Endothelial cell of umbilical vein (primary cell): ENCODE measurements around the gene CLIP4. TPM values are rescaled to one million over a fixed set of nuclear protein-coding genes. Genes with fewer than 3 reads are reported as not detected.

Experiments used
- BruUV-seq: library from RNA; stranded (reverse); fragments of 400-500 nt; replicated peaks from 2 replicates; lab custom pipeline; 2021; lab: Mats Ljungman, UMichigan
- CTCF ChIA-PET: fragments of 300-600, 350-600 bp; sonication (Branson Sonifier 250); formaldehyde crosslinking; loops from one replicate; lab custom pipeline; 2021; ENCODE audit warnings: antibody characterized with exemption, inconsistent platforms; lab: Charles Lee
- POLR2A ChIA-PET: fragments of 300-600, 350-600 bp; sonication (Branson Sonifier 250); formaldehyde crosslinking; loops from one replicate; lab custom pipeline; 2021; ENCODE audit warnings: antibody characterized with exemption, inconsistent platforms; lab: Charles Lee
- DNase-seq: peaks from one replicate; pipeline ENCODE4 v3.0.0-alpha.2; 2011; ENCODE audit warnings: low read depth, low spot score
- FAIRE-seq: peaks from 2 replicates; lab custom pipeline; 2011; peaks lifted over from hg19 to GRCh38; lab: Jason Lieb, UNC
- H2AFZ ChIP-seq: 2 replicates; pipeline ENCODE4 v1.6.0; 2012; ENCODE audit warnings: low read depth, low read length, control low read depth, inconsistent platforms
- H3K27ac ChIP-seq: 2 replicates; pipeline ENCODE4 v1.5.1; 2011; ENCODE audit warnings: low read depth, mild to moderate bottlenecking, control low read depth, low read length, moderate library complexity; ENCODE audit not compliant: insufficient read depth
- H3K27me3 ChIP-seq, 2 experiments: 2 replicates each; pipeline versions ENCODE4 v1.6.0 to v1.6.1; 2011; ENCODE audit warnings: low read length in 2 of 2, mixed read lengths in 1 of 2; ENCODE audit not compliant: control insufficient read depth in 2 of 2, insufficient read depth in 2 of 2
- H3K36me3 ChIP-seq, 2 experiments: 2 replicates in 1 of 2; 3 replicates in 1 of 2; pipeline ENCODE4 v1.5.1; 2011; ENCODE audit warnings: low read length in 2 of 2, mild to moderate bottlenecking in 1 of 2, moderate library complexity in 1 of 2; ENCODE audit not compliant: control insufficient read depth in 2 of 2, insufficient read depth in 2 of 2; ENCODE audit errors: extremely low read depth in 1 of 2
- H3K4me1 ChIP-seq: 3 replicates; pipeline ENCODE4 v1.5.1; 2011; ENCODE audit warnings: mild to moderate bottlenecking, low read length; ENCODE audit not compliant: control insufficient read depth, insufficient read depth; ENCODE audit errors: extremely low read depth
- H3K4me2 ChIP-seq: 2 replicates; pipeline ENCODE4 v1.6.1; 2011; ENCODE audit warnings: low read length, control low read depth, mixed read lengths; ENCODE audit not compliant: insufficient read depth
- H3K4me3 ChIP-seq, 3 experiments: fragments of 200-600 bp in 1 of 3; sonication (generic), shearing (Covaris generic) in 1 of 3; replicated peaks in 1 of 3; 2 replicates each; pipeline ENCODE4 v1.5.1; 2011 to 2016; ENCODE audit warnings: control low read depth in 3 of 3, low read length in 3 of 3, mild to moderate bottlenecking in 2 of 3, inconsistent platforms in 1 of 3, low read depth in 1 of 3, moderate library complexity in 1 of 3; ENCODE audit not compliant: insufficient read depth in 1 of 3
- H3K79me2 ChIP-seq: 2 replicates; pipeline ENCODE4 v1.6.0; 2012; ENCODE audit warnings: low read length, inconsistent platforms; ENCODE audit not compliant: control insufficient read depth, insufficient read depth
- H3K9ac ChIP-seq: replicated peaks from 2 replicates; pipeline ENCODE3; 2011; ENCODE audit warnings: low read length, control low read depth; ENCODE audit not compliant: insufficient read depth; ENCODE audit errors: extremely low read depth
- H3K9me1 ChIP-seq: replicated peaks from 3 replicates; pipeline ENCODE4 v1.6.0; 2011; ENCODE audit warnings: mild to moderate bottlenecking, low read length; ENCODE audit not compliant: control insufficient read depth, insufficient read depth; ENCODE audit errors: extremely low read depth
- H3K9me3 ChIP-seq: replicated peaks from 2 replicates; pipeline ENCODE4 v1.5.1; 2012; ENCODE audit warnings: low read length, inconsistent platforms; ENCODE audit not compliant: control insufficient read depth, insufficient read depth
- H4K20me1 ChIP-seq: replicated peaks from 2 replicates; pipeline ENCODE3; 2011; ENCODE audit warnings: mild to moderate bottlenecking, low read length; ENCODE audit not compliant: control insufficient read depth, insufficient read depth; ENCODE audit errors: extremely low read depth
- EZH2 ChIP-seq: IDR thresholded peaks from 2 replicates; pipeline ENCODE4 v1.6.1; 2012; ENCODE audit warnings: borderline replicate concordance, low read depth, mild to moderate bottlenecking, moderate library complexity, low read length, inconsistent platforms; ENCODE audit not compliant: severe bottlenecking
- FOS ChIP-seq: IDR thresholded peaks from 2 replicates; pipeline ENCODE4 v1.6.1; 2011; ENCODE audit warnings: mild to moderate bottlenecking, low read length, moderate library complexity, borderline replicate concordance; ENCODE audit not compliant: insufficient read depth
- GATA2 ChIP-seq: IDR thresholded peaks from 2 replicates; pipeline ENCODE4 v1.7.0; 2011; ENCODE audit warnings: low read depth, mild to moderate bottlenecking, moderate library complexity, mixed read lengths, low read length; ENCODE audit not compliant: insufficient read length, insufficient read depth
- JUN ChIP-seq: IDR thresholded peaks from 2 replicates; pipeline ENCODE4 v1.6.1; 2011; ENCODE audit warnings: borderline replicate concordance, low read depth; ENCODE audit not compliant: insufficient read length, insufficient read depth
- MAX ChIP-seq: IDR thresholded peaks from 2 replicates; pipeline ENCODE4 v1.6.1; 2011; ENCODE audit not compliant: insufficient read depth, insufficient read length
- MYC ChIP-seq: IDR thresholded peaks from one replicate; pipeline ENCODE4 v1.6.1; 2011; ENCODE audit warnings: mild to moderate bottlenecking, low read depth, low read length
- POLR2A ChIP-seq: IDR thresholded peaks from 2 replicates; pipeline ENCODE4 v1.6.1; 2012; ENCODE audit warnings: low read depth, mild to moderate bottlenecking, control low read depth, low read length
- POLR2AphosphoS5 ChIP-seq: IDR thresholded peaks from 2 replicates; pipeline ENCODE4 v1.6.1; 2012; ENCODE audit warnings: low read depth, mild to moderate bottlenecking, control low read depth, low read length, moderate library complexity; ENCODE audit not compliant: insufficient read depth
- dilution Hi-C: fragments of 300-500 bp; cut with MboI; formaldehyde crosslinking; loops from one replicate; pipeline ENCODE4 v1.15.0; 2019; ENCODE audit warnings: low sequenced_read_pairs; ENCODE audit not compliant: extremely low pct_ligation_motif_present
- intact Hi-C: fragments of 100-400 bp; cut with micrococcal nuclease; formaldehyde crosslinking; loops from one replicate; pipeline ENCODE4 v1.10.0; 2022
- polyA plus RNA-seq, 4 experiments: library from polyadenylated mRNA; depleted of rRNA in 3 of 4; stranded (reverse) in 3 of 4; unstranded in 1 of 4; fragments of >200 nt; gene quantifications; 2 replicates each; pipeline versions ENCODE4 v1.2.1 to v1.2.3, GENCODE V29; 2011 to 2012; ENCODE audit warnings: missing spikeins in 1 of 4
- total RNA-seq: library from RNA; stranded (reverse); gene quantifications from 2 replicates; pipeline ENCODE4 v1.2.3, GENCODE V29; 2021

Gene CLIP4
- total and polyA plus RNA-seq, 2 donors (not counting 3 experiments of a cell fraction or from before 2014, with no cell fraction given): 9.2 to 24.0 TPM

- Histone ChIP-seq H4K20me1 (no peaks in the 10 kb centered on the region), H3K4me3 (no peak overlapping the region), H3K27ac (no peak overlapping the region), H3K9ac (no peak overlapping the region), H3K9me3 (no peaks in the 10 kb centered on the region), H3K27me3 (no peaks in the 10 kb centered on the region), H3K79me2 (peaks cover 7% of the 10 kb centered on the region), H3K9me1 (no peaks in the 10 kb centered on the region), H3K4me1 (no peaks in the 10 kb centered on the region), H3K36me3 (peaks cover 7 to 9% of the 10 kb centered on the region in 2 experiments), H3K4me2 (no peak overlapping the region), H2AFZ (no peak overlapping the region)
- DNase-seq (no peak), FAIRE-seq (no peak)
- ChIA-PET POLR2A (no interaction called here), CTCF (no interaction called here)
- TF ChIP-seq JUN: no peak
- no peak for TF ChIP-seq POLR2A
- no peak for TF ChIP-seq MAX
- TF ChIP-seq POLR2AphosphoS5: no peak
- TF ChIP-seq GATA2: no peak
- TF ChIP-seq EZH2: no peak
- TF ChIP-seq MYC: no peak
- intact Hi-C loops: no loop called here
- dilution Hi-C loops: no loop called here
- BruUV-seq: no TSS peak
Measured at GRCh38 chr2:29143657-29144056, 28.4 kb downstream of the CLIP4 start.

- Histone ChIP-seq H2AFZ (no peak overlapping the region), H3K79me2 (no peaks in the 10 kb centered on the region), H3K4me3 (no peak overlapping the region), H3K36me3 (peaks cover 7 to 9% of the 10 kb centered on the region in 2 experiments), H4K20me1 (no peaks in the 10 kb centered on the region), H3K9me3 (no peaks in the 10 kb centered on the region), H3K4me2 (no peak overlapping the region), H3K27ac (no peak overlapping the region), H3K9me1 (no peaks in the 10 kb centered on the region), H3K9ac (no peak overlapping the region), H3K27me3 (no peaks in the 10 kb centered on the region), H3K4me1 (no peaks in the 10 kb centered on the region)
- dilution Hi-C loops (no loop called here), intact Hi-C loops (no loop called here)
- POLR2A ChIA-PET: no interaction called here
- DNase-seq (no peak), FAIRE-seq (no peak)
- BruUV-seq: no TSS peak
- no peak for TF ChIP-seq JUN
- no peak for TF ChIP-seq POLR2AphosphoS5
- TF ChIP-seq MYC: no peak
- TF ChIP-seq FOS: no peak
- no peak for TF ChIP-seq GATA2
- no peak for TF ChIP-seq POLR2A
- CTCF ChIA-PET: no interaction called here
Measured at GRCh38 chr2:29146197-29146596, 31.0 kb downstream of the CLIP4 start.
